ENCODE measurements around the gene MGLL.

The MGLL gene

GRCh38 chr3:127814325-127814781 lies 8.0 kb downstream of the MGLL start:
- Histone ChIP-seq H4K20me1 (ENCODE audit: insufficient read depth, low read length) (no peaks in the 10 kb centered on the region), H3K9ac (ENCODE audit: low read length) (no peak overlapping the region), H3F3A (ENCODE audit: insufficient read depth, low read length) (no peaks in the 10 kb centered on the region), H2AFZ (ENCODE audit: low read length) (no peak overlapping the region), H3K4me2 (ENCODE audit: low read depth, low read length) (no peak overlapping the region), H3K27me3 (replicated peaks; ENCODE audit: insufficient read depth, low read length) (peaks cover 9% of the 10 kb centered on the region; the same call in 1 of the 2 replicates), H3K36me3 (replicated peaks; ENCODE audit: insufficient read depth, low read length) (no peaks in the 10 kb centered on the region), H3K9me2 (replicated peaks; ENCODE audit: insufficient read depth, low read length) (no peaks in the 10 kb centered on the region), H3K4me1 (ENCODE audit: low read length) (no peaks in the 10 kb centered on the region), H3K27ac (ENCODE audit: low read length) (no peak overlapping the region), H3K4me3 (ENCODE audit: low read length) (no peak overlapping the region), H3K79me2 (ENCODE audit: low read length) (no peaks in the 10 kb centered on the region), H3K9me3 (replicated peaks; ENCODE audit: insufficient read depth, low read length) (no peaks in the 10 kb centered on the region)
- TF ChIP-seq EZH2phosphoT487 (IDR thresholded peaks at IDR 0.05; ENCODE audit: low read length) (no peak), EZH2 (optimal IDR thresholded peaks at IDR 0.05; ENCODE audit: low read depth, low read length) (no peak), CTCF (IDR thresholded peaks at IDR 0.05; ENCODE audit: low read length) (no peak)
- no peak for DNase-seq

GRCh38 chr3:127812151-127812550 lies 10.2 kb downstream of the MGLL start:
- Histone ChIP-seq H3K27me3 (replicated peaks; ENCODE audit: insufficient read depth, low read length) (peaks cover 9% of the 10 kb centered on the region; the same call in 1 of the 2 replicates), H3F3A (ENCODE audit: insufficient read depth, low read length) (no peaks in the 10 kb centered on the region), H4K20me1 (ENCODE audit: insufficient read depth, low read length) (no peaks in the 10 kb centered on the region), H3K9ac (ENCODE audit: low read length) (no peak overlapping the region), H3K27ac (ENCODE audit: low read length) (no peak overlapping the region), H3K9me2 (replicated peaks; ENCODE audit: insufficient read depth, low read length) (no peaks in the 10 kb centered on the region), H3K9me3 (replicated peaks; ENCODE audit: insufficient read depth, low read length) (no peaks in the 10 kb centered on the region), H3K4me1 (ENCODE audit: low read length) (0 out of 2 replicates have a peak, but pooled peaks cover 2% of the 10 kb centered on the region), H2AFZ (ENCODE audit: low read length) (no peak overlapping the region), H3K4me2 (ENCODE audit: low read depth, low read length) (no peak overlapping the region), H3K36me3 (replicated peaks; ENCODE audit: insufficient read depth, low read length) (no peaks in the 10 kb centered on the region), H3K79me2 (ENCODE audit: low read length) (no peaks in the 10 kb centered on the region), H3K4me3 (ENCODE audit: low read length) (no peak overlapping the region)
- TF ChIP-seq CTCF (IDR thresholded peaks at IDR 0.05; ENCODE audit: low read length) (no peak), EZH2 (optimal IDR thresholded peaks at IDR 0.05; ENCODE audit: low read depth, low read length) (no peak), EZH2phosphoT487 (IDR thresholded peaks at IDR 0.05; ENCODE audit: low read length) (no peak)
- no peak for DNase-seq

GRCh38 chr3:127811717-127812116 lies 10.6 kb downstream of the MGLL start:
- no peaks in the 10 kb centered on the region for H3K9me2 ChIP-seq (replicated peaks; ENCODE audit: insufficient read depth, low read length)
- no peaks in the 10 kb centered on the region for H4K20me1 ChIP-seq (ENCODE audit: insufficient read depth, low read length)
- H3K79me2 ChIP-seq (ENCODE audit: low read length), result no peaks in the 10 kb centered on the region
- H3K4me1 ChIP-seq (ENCODE audit: low read length), result 0 out of 2 replicates have a peak, but pooled peaks cover 3% of the 10 kb centered on the region
- H3K27ac ChIP-seq (ENCODE audit: low read length), result no peak overlapping the region
- no peak overlapping the region for H3K4me3 ChIP-seq (ENCODE audit: low read length)
- no peaks in the 10 kb centered on the region for H3K9me3 ChIP-seq (replicated peaks; ENCODE audit: insufficient read depth, low read length)
- DNase-seq, result no peak
- H2AFZ ChIP-seq (ENCODE audit: low read length), result no peak overlapping the region
- no peaks in the 10 kb centered on the region for H3F3A ChIP-seq (ENCODE audit: insufficient read depth, low read length)
- no peak overlapping the region for H3K4me2 ChIP-seq (ENCODE audit: low read depth, low read length)
- peaks cover 9% of the 10 kb centered on the region; the same call in 1 of the 2 replicates for H3K27me3 ChIP-seq (replicated peaks; ENCODE audit: insufficient read depth, low read length)
- no peak for TF ChIP-seq EZH2 (optimal IDR thresholded peaks at IDR 0.05; ENCODE audit: low read depth, low read length)
- TF ChIP-seq CTCF (IDR thresholded peaks at IDR 0.05; ENCODE audit: low read length), result no peak
- TF ChIP-seq EZH2phosphoT487 (IDR thresholded peaks at IDR 0.05; ENCODE audit: low read length), result no peak
- no peak overlapping the region for H3K9ac ChIP-seq (ENCODE audit: low read length)
- H3K36me3 ChIP-seq (replicated peaks; ENCODE audit: insufficient read depth, low read length), result no peaks in the 10 kb centered on the region

Data from MM.1S (cell line).